GM12878 (cell line): ENCODE measurements around the gene FTH1. TPM values are rescaled to one million over a fixed set of nuclear protein-coding genes. Genes with fewer than 3 reads are reported as not detected.

Experiments used
- ATAC-seq: fragments of 200-7000 bp; cut with Tn5 transposase; 3 replicates; pipeline ENCODE4 v1.9.1; 2020; ENCODE audit warnings: mild to moderate bottlenecking, moderate library complexity
- BruUV-seq: library from RNA; stranded (reverse); fragments of 400-500 nt; replicated peaks from 2 replicates; lab custom pipeline; 2021; lab: Mats Ljungman, UMichigan
- CTCF ChIA-PET: fragments of 300-600 bp; sonication (Branson Sonifier 250); formaldehyde crosslinking; extraction: SDS; loops from one replicate; lab custom pipeline; 2021; ENCODE audit warnings: inconsistent platforms; lab: Yijun Ruan, JAX
- POLR2A ChIA-PET: fragments of 350-600 bp; formaldehyde crosslinking; extraction: SDS; loops from one replicate; lab custom pipeline; 2021; ENCODE audit warnings: inconsistent platforms; lab: Charles Lee
- RAD21 ChIA-PET: fragments of 300-600 bp; sonication (Branson Sonifier 250); formaldehyde crosslinking; loops from one replicate; lab custom pipeline; 2023; ENCODE audit warnings: antibody characterized with exemption; ENCODE audit not compliant: unreplicated experiment; lab: Charles Lee
- SMC1A ChIA-PET: fragments of 300-600 bp; sonication (Branson Sonifier 250); formaldehyde crosslinking; loops from one replicate; lab custom pipeline; 2023; ENCODE audit not compliant: unreplicated experiment, uncharacterized antibody; lab: Charles Lee
- DNase-seq: peaks from one replicate; pipeline ENCODE4 v3.0.0-alpha.2; 2011; ENCODE audit warnings: low read depth, low spot score
- FAIRE-seq: peaks from 3 replicates; lab custom pipeline; 2011; peaks lifted over from hg19 to GRCh38; lab: Jason Lieb, UNC
- H2AFZ ChIP-seq: 2 replicates; pipeline ENCODE4 v1.6.0; 2011; ENCODE audit warnings: low read depth, low read length, control low read depth; ENCODE audit not compliant: control insufficient read depth
- H3K27ac ChIP-seq: 2 replicates; pipeline ENCODE4 v1.5.1; 2011; ENCODE audit warnings: control low read depth; ENCODE audit not compliant: control insufficient read depth, insufficient read depth
- H3K27me3 ChIP-seq, 2 experiments: replicated peaks in 1 of 2; 2 replicates each; pipeline versions ENCODE4 v1.6.0 to v1.6.1; 2011; ENCODE audit warnings: low read length in 1 of 2; ENCODE audit not compliant: control insufficient read depth in 2 of 2, insufficient read depth in 2 of 2
- H3K36me3 ChIP-seq, 2 experiments: 2 replicates each; pipeline ENCODE4 v1.5.1; 2011; ENCODE audit warnings: low read length in 1 of 2; ENCODE audit not compliant: control insufficient read depth in 2 of 2, insufficient read depth in 2 of 2
- H3K4me1 ChIP-seq: 2 replicates; pipeline ENCODE4 v1.6.1; 2011; ENCODE audit warnings: mild to moderate bottlenecking, low read length, moderate library complexity, mixed read lengths; ENCODE audit not compliant: control insufficient read depth, insufficient read depth
- H3K4me2 ChIP-seq: 2 replicates; pipeline ENCODE4 v1.6.0; 2011; ENCODE audit warnings: control low read depth; ENCODE audit not compliant: control insufficient read depth, insufficient read depth
- H3K4me3 ChIP-seq: fragments of 200-600 bp; sonication (generic); 2 replicates; pipeline ENCODE4 v1.5.1; 2016
- H3K79me2 ChIP-seq: 2 replicates; pipeline ENCODE4 v1.6.0; 2011; ENCODE audit warnings: low read length; ENCODE audit not compliant: control insufficient read depth, insufficient read depth
- H3K9ac ChIP-seq: 2 replicates; pipeline ENCODE4 v1.8.0; 2011; ENCODE audit warnings: low read length, control low read depth, mixed read lengths; ENCODE audit not compliant: control insufficient read depth, insufficient read depth
- H3K9me3 ChIP-seq: replicated peaks from 3 replicates; pipeline ENCODE4 v1.5.1; 2011; ENCODE audit warnings: mild to moderate bottlenecking, low read length; ENCODE audit not compliant: control insufficient read depth, insufficient read depth
- H4K20me1 ChIP-seq: 2 replicates; pipeline ENCODE4 v1.6.0; 2011; ENCODE audit not compliant: control insufficient read depth, insufficient read depth
- ATF2 ChIP-seq: IDR thresholded peaks from 2 replicates; pipeline ENCODE4 v1.6.1; 2012; ENCODE audit warnings: low read length, inconsistent platforms
- BCL11A ChIP-seq: IDR thresholded peaks from 2 replicates; pipeline ENCODE4 v1.6.1; 2011; ENCODE audit warnings: low read depth, low read length
- BHLHE40 ChIP-seq, 2 experiments: fragments of 450-650 bp in 1 of 2; IDR thresholded peaks; 2 replicates each; pipeline ENCODE4 v1.6.1; 2011 to 2017; ENCODE audit warnings: low read depth in 2 of 2, borderline replicate concordance in 1 of 2, improper control_type of control experiment in 1 of 2, low read length in 1 of 2, mild to moderate bottlenecking in 1 of 2
- CHD4 ChIP-seq: fragments of 200-600 bp; sonication (generic); IDR thresholded peaks from 2 replicates; pipeline ENCODE4 v1.6.1; 2016; ENCODE audit warnings: mild to moderate bottlenecking
- E2F4 ChIP-seq: IDR thresholded peaks from 2 replicates; pipeline ENCODE4 v1.6.1; 2012; ENCODE audit warnings: low read depth, low read length, improper control_type of control experiment
- EGR1 ChIP-seq, 2 experiments: IDR thresholded peaks; 1 replicate in 1 of 2; 2 replicates in 1 of 2; pipeline ENCODE4 v1.6.1; 2011 to 2012; ENCODE audit warnings: low read depth in 2 of 2, low read length in 2 of 2, borderline replicate concordance in 1 of 2, mild to moderate bottlenecking in 1 of 2, moderate library complexity in 1 of 2
- ESRRA ChIP-seq: IDR thresholded peaks from 2 replicates; pipeline ENCODE4 v1.6.1; 2012; ENCODE audit warnings: mild to moderate bottlenecking, low read length, improper control_type of control experiment
- IKZF1 ChIP-seq: fragments of 450-650 bp; conservative IDR thresholded peaks from 2 replicates; pipeline ENCODE4 v1.6.1; 2017; ENCODE audit warnings: antibody characterized with exemption, mild to moderate bottlenecking
- MXI1 ChIP-seq: fragments of 150-350 bp; IDR thresholded peaks from 2 replicates; pipeline ENCODE4 v1.6.1; 2011; ENCODE audit warnings: low read depth, mild to moderate bottlenecking, inconsistent platforms, low read length, improper control_type of control experiment
- NFYB ChIP-seq: IDR thresholded peaks from 2 replicates; pipeline ENCODE4 v1.6.1; 2011; ENCODE audit warnings: low read depth, mild to moderate bottlenecking, low read length, improper control_type of control experiment, moderate library complexity; ENCODE audit not compliant: insufficient read depth
- PML ChIP-seq: IDR thresholded peaks from 2 replicates; pipeline ENCODE4 v1.6.1; 2012; ENCODE audit warnings: low read length, inconsistent platforms
- RAD21 ChIP-seq: IDR thresholded peaks from 2 replicates; pipeline ENCODE4 v1.6.1; 2011; ENCODE audit warnings: mild to moderate bottlenecking, low read depth, low read length, moderate library complexity; ENCODE audit not compliant: insufficient read depth
- TBL1XR1 ChIP-seq: IDR thresholded peaks from 2 replicates; pipeline ENCODE4 v1.6.1; 2012; ENCODE audit warnings: low read depth, low read length, improper control_type of control experiment
- WGBS: methylation state at CpG from one replicate; pipeline ENCODE4 v1.1.6; 2016; ENCODE audit warnings: low lambda C conversion rate; ENCODE audit not compliant: insufficient replicate concordance, insufficient coverage; ENCODE audit errors: missing lambda C conversion rate; 5-methylcytosine and 5-hydroxymethylcytosine counted together
- in situ Hi-C: fragments of 300-500 bp; cut with MboI; formaldehyde crosslinking; loops from 9 replicates; pipeline ENCODE4 v1.14.3; 2018; ENCODE audit warnings: mixed read lengths
- intact Hi-C: fragments of 100-400 bp; cut with micrococcal nuclease; formaldehyde crosslinking; loops from one replicate; pipeline ENCODE4 v1.14.2; 2022; ENCODE audit not compliant: unreplicated experiment
- polyA plus RNA-seq, 11 experiments: library from polyadenylated mRNA; depleted of rRNA in 4 of 11; unstranded in 6 of 11; stranded (reverse) in 5 of 11; fragments of >200 nt; fragmentation: Nextera tagmentation in 4 of 11; fragmentation: Illumina TruSeq in 1 of 11; extraction: Ambion mirVana in 4 of 11; extraction: Trizol in 1 of 11; gene quantifications; 1 replicate in 1 of 11; 2 replicates in 10 of 11; pipeline versions ENCODE4 v1.2.1 to v1.2.3, GENCODE V29; 2011 to 2016; ENCODE audit warnings: inconsistent platforms in 2 of 11, missing spikeins in 2 of 11, low read depth in 1 of 11
- total RNA-seq, 4 experiments: library from RNA; depleted of rRNA in 3 of 4; stranded (reverse); fragments of >200 nt in 3 of 4; fragmentation: Illumina TruSeq in 1 of 4; extraction: Trizol in 1 of 4; gene quantifications; 2 replicates each; pipeline versions ENCODE4 v1.2.1 to v1.2.3, GENCODE V29; 2013 to 2021
- TF ChIP-seq, protein P1 (sequence below): fragments of 450-650 bp; IDR thresholded peaks from 2 replicates; pipeline ENCODE4 v1.6.1; 2017; ENCODE audit warnings: mild to moderate bottlenecking, moderate library complexity

FTH1 gene
- total and polyA plus RNA-seq, 10 of the 15 experiments (the other 5 are each of a cell fraction or from before 2014, with no cell fraction given) = 289 to 4,154 (median 960) TPM

DNA sequence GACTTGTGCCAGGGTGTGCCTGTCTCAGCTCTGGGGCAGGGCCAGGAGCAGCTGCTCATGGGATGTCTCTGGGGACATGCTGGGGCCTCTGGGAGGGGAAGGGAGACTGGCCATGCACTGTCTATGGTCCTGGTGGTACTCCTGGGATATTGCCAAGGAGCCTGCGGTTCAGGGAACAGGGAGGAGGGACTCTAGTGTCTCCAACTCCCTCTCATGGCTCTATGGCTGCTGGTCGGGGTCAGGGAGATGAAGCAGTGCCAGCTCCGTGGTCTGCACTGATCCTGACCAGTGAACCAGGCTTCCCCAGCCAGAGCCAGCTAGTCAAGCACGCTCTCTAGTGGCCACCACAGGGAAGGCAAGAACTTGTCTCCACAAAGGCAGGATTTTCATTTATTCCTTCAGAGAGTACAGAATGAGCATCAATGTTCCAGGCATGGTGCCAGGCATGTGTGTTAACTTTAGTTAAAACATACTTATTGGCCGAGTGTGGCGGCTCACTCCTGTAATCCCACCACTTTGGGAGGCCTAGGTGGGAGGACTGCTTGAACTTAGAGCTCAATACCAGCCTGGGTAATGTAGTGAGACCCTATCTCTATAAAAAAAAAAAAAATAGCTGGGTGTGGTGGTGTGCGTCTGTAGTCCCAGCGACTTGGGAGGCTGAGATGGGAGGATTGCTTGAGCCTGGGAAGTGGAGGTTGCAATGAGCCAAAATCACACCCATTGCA, 19.8 kb downstream of the FTH1 start:
- no peak overlapping the region for H3K9ac ChIP-seq
- peak; percentile 97 for FAIRE-seq
- TF ChIP-seq E2F4 = no peak
- no peak for TF ChIP-seq ESRRA
- TF ChIP-seq NFYB = no peak
- TF ChIP-seq BCL11A = no peak
- TF ChIP-seq, protein P1, sequence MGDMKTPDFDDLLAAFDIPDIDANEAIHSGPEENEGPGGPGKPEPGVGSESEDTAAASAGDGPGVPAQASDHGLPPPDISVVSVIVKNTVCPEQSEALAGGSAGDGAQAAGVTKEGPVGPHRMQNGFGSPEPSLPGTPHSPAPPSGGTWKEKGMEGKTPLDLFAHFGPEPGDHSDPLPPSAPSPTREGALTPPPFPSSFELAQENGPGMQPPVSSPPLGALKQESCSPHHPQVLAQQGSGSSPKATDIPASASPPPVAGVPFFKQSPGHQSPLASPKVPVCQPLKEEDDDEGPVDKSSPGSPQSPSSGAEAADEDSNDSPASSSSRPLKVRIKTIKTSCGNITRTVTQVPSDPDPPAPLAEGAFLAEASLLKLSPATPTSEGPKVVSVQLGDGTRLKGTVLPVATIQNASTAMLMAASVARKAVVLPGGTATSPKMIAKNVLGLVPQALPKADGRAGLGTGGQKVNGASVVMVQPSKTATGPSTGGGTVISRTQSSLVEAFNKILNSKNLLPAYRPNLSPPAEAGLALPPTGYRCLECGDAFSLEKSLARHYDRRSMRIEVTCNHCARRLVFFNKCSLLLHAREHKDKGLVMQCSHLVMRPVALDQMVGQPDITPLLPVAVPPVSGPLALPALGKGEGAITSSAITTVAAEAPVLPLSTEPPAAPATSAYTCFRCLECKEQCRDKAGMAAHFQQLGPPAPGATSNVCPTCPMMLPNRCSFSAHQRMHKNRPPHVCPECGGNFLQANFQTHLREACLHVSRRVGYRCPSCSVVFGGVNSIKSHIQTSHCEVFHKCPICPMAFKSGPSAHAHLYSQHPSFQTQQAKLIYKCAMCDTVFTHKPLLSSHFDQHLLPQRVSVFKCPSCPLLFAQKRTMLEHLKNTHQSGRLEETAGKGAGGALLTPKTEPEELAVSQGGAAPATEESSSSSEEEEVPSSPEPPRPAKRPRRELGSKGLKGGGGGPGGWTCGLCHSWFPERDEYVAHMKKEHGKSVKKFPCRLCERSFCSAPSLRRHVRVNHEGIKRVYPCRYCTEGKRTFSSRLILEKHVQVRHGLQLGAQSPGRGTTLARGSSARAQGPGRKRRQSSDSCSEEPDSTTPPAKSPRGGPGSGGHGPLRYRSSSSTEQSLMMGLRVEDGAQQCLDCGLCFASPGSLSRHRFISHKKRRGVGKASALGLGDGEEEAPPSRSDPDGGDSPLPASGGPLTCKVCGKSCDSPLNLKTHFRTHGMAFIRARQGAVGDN = no peak
- 0 out of 2 replicates have a peak, but pooled peaks have one; percentile 29 for TF ChIP-seq IKZF1
- TF ChIP-seq CHD4 = no peak
- TF ChIP-seq EGR1 (IDR thresholded peaks at IDR 0.05; ENCODE audit: borderline replicate concordance in 1 of 2, low read depth in 2 of 2, low read length in 2 of 2) = no peak
- no peak for TF ChIP-seq TBL1XR1
- TF ChIP-seq PML = no peak
- TF ChIP-seq BHLHE40 (IDR thresholded peaks at IDR 0.05; ENCODE audit: borderline replicate concordance in 1 of 2, low read depth in 2 of 2, low read length in 1 of 2) = 0 out of 4 replicates have a peak, but pooled peaks of 1 of the 2 experiments have one; percentile 7
- no peak for TF ChIP-seq MXI1
- TF ChIP-seq ATF2 = no peak
- peak; percentile 94 for TF ChIP-seq RAD21

More for the DNA sequence above, 19.8 kb downstream of the FTH1 start:
- Histone ChIP-seq H3K79me2 (no peaks in the 10 kb centered on the region), H3K4me3 (no peak overlapping the region), H3K4me2 (no peak overlapping the region), H3K4me1 (no peaks in the 10 kb centered on the region), H3K36me3 (no peaks in the 10 kb centered on the region), H3K9me3 (no peaks in the 10 kb centered on the region), H4K20me1 (no peaks in the 10 kb centered on the region), H3K27me3 (no peaks in the 10 kb centered on the region; a peak in 1 of 4 replicates), H2AFZ (peak overlapping the region; percentile 50; the same call in 1 of the 2 replicates), H3K27ac (no peak overlapping the region)
- no peak for DNase-seq
- RAD21 ChIA-PET = interaction anchor here (0.6 to 7.3 kb wide), 26 partner anchors 10 to 309 kb away, joined by 3 to 96 read pairs (median 5); partner anchors contain the start of gene FTH1
- POLR2A ChIA-PET = interaction anchor here (0.6 to 1.4 kb wide), 4 partner anchors 16 to 163 kb away, joined by 3 to 4 read pairs (median 3); no protein-coding TSS in a partner anchor
- CTCF ChIA-PET = interaction anchor here (0.6 to 8.2 kb wide), 44 partner anchors 10 to 630 kb away, joined by 3 to 188 read pairs (median 4); partner anchors contain the start of genes FADS3, FEN1, FTH1 and INCENP
- SMC1A ChIA-PET = interaction anchor here (0.7 to 7.1 kb wide), 25 partner anchors 14 to 161 kb away, joined by 3 to 86 read pairs (median 5); partner anchors contain the start of gene FTH1
- in situ Hi-C loops (no loop called here), intact Hi-C loops (loop anchor here (1.0 to 2.0 kb wide), 5 partner anchors 48 to 150 kb away; no protein-coding TSS in a partner anchor)
- WGBS = 2% methylated on average over 8 of the region's 8 CpGs
- ATAC-seq = peak; percentile 93
- no TSS peak for BruUV-seq
